Measurements from ENCODE around the gene ARHGAP15.

Gene ARHGAP15

GRCh38 chr2:143594745-143595144 lies 465.5 kb downstream of the ARHGAP15 start:
- H3K4me3 ChIP-seq (ENCODE audit: low read depth, low read length), result no peak overlapping the region
- TF ChIP-seq, protein P1, sequence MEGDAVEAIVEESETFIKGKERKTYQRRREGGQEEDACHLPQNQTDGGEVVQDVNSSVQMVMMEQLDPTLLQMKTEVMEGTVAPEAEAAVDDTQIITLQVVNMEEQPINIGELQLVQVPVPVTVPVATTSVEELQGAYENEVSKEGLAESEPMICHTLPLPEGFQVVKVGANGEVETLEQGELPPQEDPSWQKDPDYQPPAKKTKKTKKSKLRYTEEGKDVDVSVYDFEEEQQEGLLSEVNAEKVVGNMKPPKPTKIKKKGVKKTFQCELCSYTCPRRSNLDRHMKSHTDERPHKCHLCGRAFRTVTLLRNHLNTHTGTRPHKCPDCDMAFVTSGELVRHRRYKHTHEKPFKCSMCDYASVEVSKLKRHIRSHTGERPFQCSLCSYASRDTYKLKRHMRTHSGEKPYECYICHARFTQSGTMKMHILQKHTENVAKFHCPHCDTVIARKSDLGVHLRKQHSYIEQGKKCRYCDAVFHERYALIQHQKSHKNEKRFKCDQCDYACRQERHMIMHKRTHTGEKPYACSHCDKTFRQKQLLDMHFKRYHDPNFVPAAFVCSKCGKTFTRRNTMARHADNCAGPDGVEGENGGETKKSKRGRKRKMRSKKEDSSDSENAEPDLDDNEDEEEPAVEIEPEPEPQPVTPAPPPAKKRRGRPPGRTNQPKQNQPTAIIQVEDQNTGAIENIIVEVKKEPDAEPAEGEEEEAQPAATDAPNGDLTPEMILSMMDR (IDR thresholded peaks at IDR 0.05; ENCODE audit: low read depth, low read length), result no peak

- H3K4me3 ChIP-seq (ENCODE audit: low read depth, low read length), result no peak overlapping the region
- TF ChIP-seq, protein P1 (IDR thresholded peaks at IDR 0.05; ENCODE audit: low read depth, low read length), result no peak
These were observed 470.9 kb downstream of the ARHGAP15 start for GRCh38 chr2:143600116-143600515.

DNA sequence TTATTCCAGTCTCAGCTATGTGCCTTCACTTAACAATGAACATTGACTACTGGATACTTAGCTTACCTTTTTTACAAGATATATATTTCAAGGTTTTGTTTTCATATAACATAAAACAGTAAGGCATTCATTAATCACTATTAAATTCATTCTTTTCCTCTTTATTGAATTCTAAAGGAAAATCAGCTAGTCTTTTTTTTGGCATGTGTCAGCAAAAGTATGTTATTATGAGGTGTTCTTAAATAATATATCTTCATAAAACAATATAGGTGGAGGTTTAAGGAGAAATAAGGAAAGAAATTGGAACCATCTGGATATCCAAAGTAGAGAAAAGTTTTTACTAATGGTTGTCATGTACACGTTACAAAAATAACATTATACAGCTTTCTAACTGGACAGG lies 472.6 kb downstream of the ARHGAP15 start:
- TF ChIP-seq, protein P1 (IDR thresholded peaks at IDR 0.05; ENCODE audit: low read depth, low read length), result no peak
- H3K4me3 ChIP-seq (ENCODE audit: low read depth, low read length), result no peak overlapping the region

DNA sequence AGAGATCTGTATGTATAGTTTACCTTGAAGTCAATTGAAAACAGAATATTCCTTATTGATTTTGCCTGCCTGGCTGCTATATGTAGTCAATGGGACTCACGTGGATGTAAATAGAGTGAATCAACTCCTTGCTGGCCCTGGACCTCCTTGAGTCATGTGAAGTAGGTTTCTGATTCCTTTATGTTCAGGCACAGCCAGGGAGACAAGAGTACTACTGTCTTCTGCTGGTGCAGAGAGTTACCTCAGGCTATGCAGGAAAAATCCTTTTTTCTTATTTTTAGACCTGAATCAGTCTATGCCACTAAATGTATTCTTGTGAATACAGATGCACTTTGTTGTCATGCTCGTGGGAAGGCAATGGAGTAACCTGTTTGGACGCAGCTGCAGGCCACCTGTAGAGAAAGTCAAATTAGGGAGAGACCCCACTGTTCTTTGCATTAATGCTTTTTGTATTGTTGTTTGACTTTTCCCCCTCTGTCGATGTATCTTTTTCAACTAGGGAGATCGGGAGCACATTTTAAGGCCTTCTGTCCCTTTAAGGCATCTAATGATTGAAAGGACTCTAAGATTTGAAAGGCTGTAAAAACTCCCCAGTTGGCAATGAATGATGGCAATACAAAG lies 473.9 kb downstream of the ARHGAP15 start:
- TF ChIP-seq, protein P1 (IDR thresholded peaks at IDR 0.05; ENCODE audit: low read depth, low read length), result no peak
- H3K4me3 ChIP-seq (ENCODE audit: low read depth, low read length), result no peak overlapping the region

- no peak overlapping the region for H3K4me3 ChIP-seq (ENCODE audit: low read depth, low read length)
- TF ChIP-seq, protein P1 (IDR thresholded peaks at IDR 0.05; ENCODE audit: low read depth, low read length), result no peak
These were observed 474.8 kb downstream of the ARHGAP15 start for GRCh38 chr2:143603846-143604565.

DNA sequence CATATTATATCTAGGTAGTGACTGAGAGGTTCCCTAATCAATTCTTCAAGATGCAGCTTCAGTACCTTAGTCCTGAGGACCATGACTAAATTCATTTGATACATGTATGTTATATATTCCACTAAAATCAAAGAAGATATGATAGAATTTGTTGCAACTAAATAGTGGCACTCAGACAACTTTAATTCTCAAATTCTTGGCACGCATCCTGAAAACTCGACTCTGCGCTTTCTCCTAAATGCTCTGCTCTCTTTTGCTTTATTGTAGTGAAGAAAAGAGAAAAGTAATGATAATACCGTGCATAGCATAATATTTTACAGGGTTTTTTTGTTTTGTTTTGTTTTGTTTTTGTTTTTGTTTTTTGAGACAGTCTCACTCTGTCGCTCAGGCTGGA lies 475.3 kb downstream of the ARHGAP15 start:
- H3K4me3 ChIP-seq (ENCODE audit: low read depth, low read length), result no peak overlapping the region
- TF ChIP-seq, protein P1 (IDR thresholded peaks at IDR 0.05; ENCODE audit: low read depth, low read length), result no peak
